K562 (cell line): Measurements from ENCODE around the gene ANKRD45. TPM values are rescaled to one million over a fixed set of nuclear protein-coding genes. Genes with fewer than 3 reads are reported as not detected.

Experiments used
- ASH1L ChIP-seq: fragments of 450-650 bp; IDR thresholded peaks from 2 replicates; pipeline ENCODE4 v1.6.1; 2018; ENCODE audit warnings: borderline replicate concordance, mild to moderate bottlenecking, low read depth; ENCODE audit not compliant: partially characterized antibody
- CBFA2T2 ChIP-seq: fragments of 450-650 bp; conservative IDR thresholded peaks from 2 replicates; pipeline ENCODE4 v1.6.1; 2017; ENCODE audit warnings: mild to moderate bottlenecking
- CSDE1 ChIP-seq, 2 experiments: fragments of 450-650 bp; IDR thresholded peaks; 2 replicates each; pipeline ENCODE4 v1.6.1; 2016; ENCODE audit warnings: mild to moderate bottlenecking in 1 of 2
- DNMT1 ChIP-seq: fragments of 450-650 bp; IDR thresholded peaks from 2 replicates; pipeline ENCODE4 v1.6.1; 2016; ENCODE audit warnings: antibody characterized with exemption, mild to moderate bottlenecking
- ELF4 ChIP-seq: fragments of 450-650 bp; formaldehyde crosslinking; IDR thresholded peaks from 2 replicates; pipeline ENCODE4 v1.4.0; 2022; ENCODE audit warnings: missing genetic modification characterization
- EP400 ChIP-seq: fragments of 450-650 bp; IDR thresholded peaks from 2 replicates; pipeline ENCODE4 v1.6.1; 2017; ENCODE audit warnings: antibody characterized with exemption, mild to moderate bottlenecking, moderate library complexity
- FOSL1 ChIP-seq: fragments of 200-800 bp; sonication (Bioruptor generic); conservative IDR thresholded peaks from 2 replicates; pipeline ENCODE4 v1.6.1; 2016; ENCODE audit warnings: missing genetic modification characterization, missing compliant biosample characterization
- FOXK1 ChIP-seq: sonication (generic); formaldehyde crosslinking; IDR thresholded peaks from 2 replicates; pipeline ENCODE4 v1.8.0; 2022; ENCODE audit warnings: missing genetic modification reagents, mild to moderate bottlenecking, borderline replicate concordance
- HNRNPLL ChIP-seq: fragments of 200-400 bp; formaldehyde crosslinking; IDR thresholded peaks from 2 replicates; pipeline ENCODE4 v1.6.1; 2017; ENCODE audit warnings: low read length, low read depth, mild to moderate bottlenecking; ENCODE audit not compliant: poor library complexity, severe bottlenecking
- JUNB ChIP-seq: fragments of 450-650 bp; formaldehyde crosslinking; conservative IDR thresholded peaks from 2 replicates; pipeline ENCODE4 v1.4.0; 2020; ENCODE audit warnings: mild to moderate bottlenecking
- KDM1A ChIP-seq, 2 experiments: fragments of 450-650 bp; IDR thresholded peaks; 2 replicates each; pipeline ENCODE4 v1.6.1; 2016; ENCODE audit warnings: mild to moderate bottlenecking in 2 of 2
- KLF6 ChIP-seq: fragments of 250-450 bp; sonication (Bioruptor Pico); IDR thresholded peaks from 2 replicates; pipeline ENCODE4 v1.4.0; 2020; ENCODE audit warnings: mild to moderate bottlenecking, moderate library complexity, borderline replicate concordance
- LCOR ChIP-seq: sonication (generic); formaldehyde crosslinking; IDR thresholded peaks from 2 replicates; pipeline ENCODE4 v1.8.0; 2022; ENCODE audit warnings: mild to moderate bottlenecking, missing genetic modification reagents
- MEF2D ChIP-seq: conservative IDR thresholded peaks from 2 replicates; pipeline ENCODE4 v1.6.1; 2016; ENCODE audit warnings: low read depth, missing genetic modification characterization, missing compliant biosample characterization
- NBN ChIP-seq: fragments of 450-650 bp; IDR thresholded peaks from 2 replicates; pipeline ENCODE4 v1.6.1; 2016; ENCODE audit warnings: low read depth, mild to moderate bottlenecking
- PML ChIP-seq: IDR thresholded peaks from 2 replicates; pipeline ENCODE4 v1.6.1; 2012; ENCODE audit warnings: low read length, inconsistent platforms
- SETDB1 ChIP-seq: IDR thresholded peaks from one replicate; pipeline ENCODE4 v1.6.1; 2012; ENCODE audit warnings: low read length, control low read depth, inconsistent platforms
- SMC3 ChIP-seq: conservative IDR thresholded peaks from 2 replicates; pipeline ENCODE4 v1.6.1; 2011; ENCODE audit warnings: low read depth, low read length, improper control_type of control experiment; ENCODE audit not compliant: insufficient read depth
- SOX6 ChIP-seq: fragments of 450-650 bp; IDR thresholded peaks from 2 replicates; pipeline ENCODE4 v1.6.1; 2014; ENCODE audit warnings: mild to moderate bottlenecking
- TAF1 ChIP-seq: IDR thresholded peaks from 2 replicates; pipeline ENCODE4 v1.6.1; 2011; ENCODE audit warnings: mild to moderate bottlenecking, low read length, moderate library complexity; ENCODE audit not compliant: insufficient read depth, control insufficient read depth, severe bottlenecking; ENCODE audit errors: extremely low read depth
- TCF7L2 ChIP-seq: fragments of 150-350 bp; IDR thresholded peaks from 2 replicates; pipeline ENCODE4 v1.6.1; 2016; ENCODE audit warnings: low read depth, mild to moderate bottlenecking, low read length, moderate library complexity
- ZFP30 ChIP-seq: fragments of 250-450 bp; sonication (Bioruptor Pico); IDR thresholded peaks from 2 replicates; pipeline ENCODE4 v1.8.0; 2022; ENCODE audit warnings: moderate library complexity, mild to moderate bottlenecking, inconsistent platforms, borderline replicate concordance
- ZNF165 ChIP-seq: fragments of 250-450 bp; sonication (Bioruptor Pico); IDR thresholded peaks from 2 replicates; pipeline ENCODE4 v1.4.0; 2020; ENCODE audit warnings: borderline replicate concordance
- ZNF23 ChIP-seq: fragments of 250-450 bp; sonication (Bioruptor Pico); IDR thresholded peaks from 2 replicates; pipeline ENCODE4 v1.4.0; 2020; ENCODE audit warnings: mild to moderate bottlenecking
- ZNF444 ChIP-seq: fragments of 250-450 bp; sonication (Bioruptor Pico); IDR thresholded peaks from 2 replicates; pipeline ENCODE4 v1.4.0; 2020; ENCODE audit warnings: mild to moderate bottlenecking, moderate library complexity
- ZNF696 ChIP-seq: fragments of 250-450 bp; sonication (Bioruptor Pico); conservative IDR thresholded peaks from 2 replicates; pipeline ENCODE4 v1.4.0; 2020; ENCODE audit warnings: mild to moderate bottlenecking, moderate library complexity
- polyA plus RNA-seq, 8 experiments: library from polyadenylated mRNA; depleted of rRNA in 4 of 8; stranded (reverse) in 5 of 8; unstranded in 3 of 8; fragments of >200 nt; fragmentation: Nextera tagmentation in 2 of 8; fragmentation: Illumina TruSeq in 1 of 8; extraction: Ambion mirVana in 2 of 8; extraction: Trizol in 1 of 8; gene quantifications; 2 replicates each; pipeline versions ENCODE4 v1.2.1 to v1.2.3, GENCODE V29; 2011 to 2014; ENCODE audit warnings: inconsistent platforms in 1 of 8, missing spikeins in 1 of 8
- total RNA-seq, 7 experiments: library from RNA; depleted of rRNA in 6 of 7; stranded (reverse); fragments of >200 nt in 6 of 7; fragmentation: Illumina TruSeq in 2 of 7; extraction: Trizol in 2 of 7; gene quantifications; 2 replicates each; pipeline versions ENCODE4 v1.2.1 to v1.2.3, GENCODE V29; 2011 to 2021; ENCODE audit warnings: low replicate concordance in 1 of 7
- TF ChIP-seq, protein P1 (sequence below): fragments of 250-450 bp; sonication (Bioruptor Pico); IDR thresholded peaks from 2 replicates; pipeline ENCODE4 v1.4.0; 2020

ANKRD45 gene
- total and polyA plus RNA-seq, 9 of the 15 experiments (the other 6 are each of a cell fraction or from before 2014, with no cell fraction given), result 0.10 to 0.30 (median 0.11) TPM; not detected in 2

DNA sequence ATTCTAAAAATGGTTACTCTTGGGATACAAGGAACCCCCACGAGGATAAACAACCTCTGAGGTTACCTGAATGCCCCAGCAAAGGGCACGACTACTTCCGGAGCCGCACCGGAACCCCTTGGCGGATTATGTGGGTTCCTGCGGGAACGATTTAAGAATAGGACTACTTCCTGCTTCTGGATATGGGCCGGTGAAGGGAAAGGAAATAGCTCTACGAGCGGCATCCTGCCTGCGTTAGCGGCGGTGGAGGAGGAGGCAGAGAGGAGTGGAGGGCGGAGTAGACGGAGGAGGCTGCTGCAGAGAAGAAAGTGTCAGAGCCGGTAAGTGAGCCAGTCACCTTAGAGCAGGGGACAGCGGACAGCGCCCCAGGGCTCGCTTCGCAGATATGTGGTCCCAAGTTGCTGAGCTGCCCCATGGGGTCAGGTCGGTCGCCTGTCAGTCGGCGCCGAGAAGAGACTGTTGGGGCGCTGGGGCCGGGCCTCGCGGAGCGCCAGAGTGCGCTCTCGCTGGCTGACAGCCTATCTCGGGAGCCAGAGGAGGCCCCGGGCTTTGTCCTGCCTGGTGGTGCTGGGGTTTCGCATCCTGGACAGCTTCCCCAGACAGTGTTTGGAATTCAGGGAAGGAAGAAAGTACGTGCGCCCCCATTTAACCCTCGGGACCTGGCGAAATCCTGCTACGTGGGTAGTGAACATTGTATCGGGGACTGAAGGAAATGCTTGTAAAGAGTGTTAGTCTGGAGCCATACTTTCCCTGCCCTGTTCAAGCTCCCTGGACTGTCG, 45.3 kb upstream of the ANKRD45 start, which contains the start of gene KLHL20 (continued):
- TF ChIP-seq ZNF23 (CRISPR knock-in tag), result no peak
- TF ChIP-seq SMC3, result no peak
- TF ChIP-seq HNRNPLL, result peak; percentile 100
- TF ChIP-seq CBFA2T2, result no peak
- no peak for TF ChIP-seq ZFP30
- TF ChIP-seq DNMT1, result peak; percentile 33; the same call in 1 of the 2 replicates
- no peak for TF ChIP-seq JUNB (CRISPR knock-in tag)
- peak; percentile 82; the same call in 1 of the 2 replicates for TF ChIP-seq ELF4 (CRISPR knock-in tag)
- TF ChIP-seq ZNF696 (CRISPR knock-in tag), result no peak
- TF ChIP-seq ZNF444, result no peak
- peak; percentile 71 for TF ChIP-seq FOSL1
- peak in 1 of 2 experiments; percentile 20; a peak in 1 of 4 replicates for TF ChIP-seq CSDE1 (IDR thresholded peaks at IDR 0.05)
- peak; percentile 69 for TF ChIP-seq SOX6
- TF ChIP-seq KDM1A (IDR thresholded peaks at IDR 0.05), result peak in 1 of 2 experiments; percentile 44; a peak in 1 of 4 replicates
- peak; percentile 92 for TF ChIP-seq LCOR (CRISPR knock-in tag)
- TF ChIP-seq MEF2D (tag), result peak; percentile 58; the same call in 1 of the 2 replicates
- TF ChIP-seq PML, result peak; percentile 89; the same call in 1 of the 2 replicates
- no peak for TF ChIP-seq SETDB1
- TF ChIP-seq, protein P1, sequence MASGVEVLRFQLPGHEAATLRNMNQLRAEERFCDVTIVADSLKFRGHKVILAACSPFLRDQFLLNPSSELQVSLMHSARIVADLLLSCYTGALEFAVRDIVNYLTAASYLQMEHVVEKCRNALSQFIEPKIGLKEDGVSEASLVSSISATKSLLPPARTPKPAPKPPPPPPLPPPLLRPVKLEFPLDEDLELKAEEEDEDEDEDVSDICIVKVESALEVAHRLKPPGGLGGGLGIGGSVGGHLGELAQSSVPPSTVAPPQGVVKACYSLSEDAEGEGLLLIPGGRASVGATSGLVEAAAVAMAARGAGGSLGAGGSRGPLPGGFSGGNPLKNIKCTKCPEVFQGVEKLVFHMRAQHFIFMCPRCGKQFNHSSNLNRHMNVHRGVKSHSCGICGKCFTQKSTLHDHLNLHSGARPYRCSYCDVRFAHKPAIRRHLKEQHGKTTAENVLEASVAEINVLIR, result peak; percentile 41; the same call in 1 of the 2 replicates
- TF ChIP-seq TCF7L2, result 0 out of 2 replicates have a peak, but pooled peaks have one; percentile 44
- TF ChIP-seq KLF6 (CRISPR knock-in tag), result 0 out of 2 replicates have a peak, but pooled peaks have one; percentile 35
- peak; percentile 71 for TF ChIP-seq ASH1L
- peak; percentile 96 for TF ChIP-seq FOXK1 (CRISPR knock-in tag)
- peak; percentile 98 for TF ChIP-seq TAF1
- TF ChIP-seq EP400, result peak; percentile 91
- peak; percentile 84; the same call in 1 of the 2 replicates for TF ChIP-seq ZNF165
- peak; percentile 98 for TF ChIP-seq NBN
